ENCODE measurements around the gene MCF2L.

DNA sequence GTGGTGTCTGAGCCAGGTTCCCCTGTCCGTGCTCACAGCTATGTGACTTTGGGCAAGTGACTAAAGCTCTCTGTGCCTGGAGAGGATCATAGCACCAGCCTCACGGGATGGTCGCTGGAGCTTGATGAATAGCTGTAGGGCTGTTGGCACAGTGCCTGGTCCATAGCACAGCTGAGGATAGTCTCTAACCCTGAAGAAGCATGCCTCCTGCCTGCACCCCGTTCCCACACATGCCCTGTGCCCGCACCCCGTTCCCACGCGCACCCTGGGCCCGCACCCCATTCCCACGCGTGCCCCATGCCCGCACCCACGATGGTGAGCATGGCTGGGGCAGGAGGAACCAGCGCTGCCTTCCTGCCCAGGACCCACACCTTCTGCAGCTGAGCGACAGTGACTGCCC, 72.9 kb downstream of the MCF2L start:
- TF ChIP-seq POLR2AphosphoS5 (IDR thresholded peaks at IDR 0.05; ENCODE audit: low read depth, low read length) (no peak), POLR2A (IDR thresholded peaks at IDR 0.05; ENCODE audit: low read depth, low read length) (no peak)
